Activated naive CD8-positive, alpha-beta T cell (primary cell): ENCODE data around the gene APEX1.

Experiments used
- H3K27ac Mint-ChIP-seq: one replicate; pipeline ENCODE4 v1.8.0; 2021; ENCODE audit warnings: mixed read lengths
- H3K27me3 Mint-ChIP-seq: one replicate; pipeline ENCODE4 v1.8.0; 2021; ENCODE audit warnings: mixed read lengths
- H3K36me3 Mint-ChIP-seq: one replicate; pipeline ENCODE4 v1.8.0; 2021; ENCODE audit warnings: mixed read lengths
- H3K4me1 Mint-ChIP-seq: one replicate; pipeline ENCODE4 v1.8.0; 2021; ENCODE audit warnings: low read depth, mixed read lengths
- H3K4me3 Mint-ChIP-seq: one replicate; pipeline ENCODE4 v1.8.0; 2021; ENCODE audit warnings: mild to moderate bottlenecking, mixed read lengths
- H3K9me3 Mint-ChIP-seq: one replicate; pipeline ENCODE4 v1.8.0; 2021; ENCODE audit warnings: low read depth, mixed read lengths

Gene APEX1

GRCh38 chr14:20455355-20456300 is 602 bp downstream of the APEX1 start:
- H3K4me3 Mint-ChIP-seq: no peak overlapping the region
- H3K36me3 Mint-ChIP-seq: peaks cover 2% of the 10 kb centered on the region
- no peaks in the 10 kb centered on the region for H3K9me3 Mint-ChIP-seq
- no peak overlapping the region for H3K27ac Mint-ChIP-seq
- no peaks in the 10 kb centered on the region for H3K27me3 Mint-ChIP-seq
- peaks cover 41% of the 10 kb centered on the region for H3K4me1 Mint-ChIP-seq

- H3K36me3 Mint-ChIP-seq: no peaks in the 10 kb centered on the region
- no peaks in the 10 kb centered on the region for H3K9me3 Mint-ChIP-seq
- no peaks in the 10 kb centered on the region for H3K27me3 Mint-ChIP-seq
- no peak overlapping the region for H3K27ac Mint-ChIP-seq
- H3K4me3 Mint-ChIP-seq: no peak overlapping the region
- H3K4me1 Mint-ChIP-seq: peaks cover 42% of the 10 kb centered on the region
These were observed 1.9 kb downstream of the APEX1 start for GRCh38 chr14:20456971-20457370.

- H3K36me3 Mint-ChIP-seq: no peaks in the 10 kb centered on the region
- H3K27me3 Mint-ChIP-seq: no peaks in the 10 kb centered on the region
- peaks cover 34% of the 10 kb centered on the region for H3K4me1 Mint-ChIP-seq
These were observed 3.2 kb downstream of the APEX1 start for GRCh38 chr14:20458031-20458789.

GRCh38 chr14:20460458-20461224 is 5.6 kb downstream of the APEX1 start:
- H3K9me3 Mint-ChIP-seq: no peaks in the 10 kb centered on the region
- H3K27ac Mint-ChIP-seq: peak overlapping the region; percentile 92
- H3K27me3 Mint-ChIP-seq: no peaks in the 10 kb centered on the region
- peaks cover 30% of the 10 kb centered on the region for H3K4me1 Mint-ChIP-seq
- no peaks in the 10 kb centered on the region for H3K36me3 Mint-ChIP-seq
- H3K4me3 Mint-ChIP-seq: peak overlapping the region; percentile 96

More at GRCh38 chr14:20458031-20458789, 3.2 kb downstream of the APEX1 start:
- H3K27ac Mint-ChIP-seq: peak overlapping the region; percentile 78
- H3K9me3 Mint-ChIP-seq: no peaks in the 10 kb centered on the region
- peak overlapping the region; percentile 52 for H3K4me3 Mint-ChIP-seq

- Mint-ChIP-seq H3K4me1 (peaks cover 30% of the 10 kb centered on the region), H3K4me3 (peak within 1 kb of the TSS; percentile 96), H3K36me3 (no peaks in the 10 kb centered on the region), H3K9me3 (no peaks in the 10 kb centered on the region), H3K27me3 (no peaks in the 10 kb centered on the region), H3K27ac (peak within 1 kb of the TSS; percentile 97)
These were observed 6.5 kb downstream of the APEX1 start, which contains the start of gene PIP4P1 for GRCh38 chr14:20461225-20462141. Gene PIP4P1, minus strand, starts transcription at chr14:20461434. Its CDS starts 109 bp downstream, at chr14:20461325.

- Mint-ChIP-seq H3K4me1 (peaks cover 32% of the 10 kb centered on the region), H3K9me3 (no peaks in the 10 kb centered on the region), H3K27me3 (no peaks in the 10 kb centered on the region), H3K27ac (peak overlapping the region; percentile 99), H3K4me3 (peak overlapping the region; percentile 99), H3K36me3 (peaks cover 13% of the 10 kb centered on the region)
These were observed 13.8 kb downstream of the APEX1 start for GRCh38 chr14:20468764-20469241.

GRCh38 chr14:20469242-20469889 is 14.3 kb downstream of the APEX1 start, which contains the start of gene PNP:
Gene PNP, plus strand, starts transcription at chr14:20469406. Its CDS starts 119 bp downstream, at chr14:20469525.
- Mint-ChIP-seq H3K9me3 (no peaks in the 10 kb centered on the region), H3K4me3 (peak within 1 kb of the TSS; percentile 99), H3K4me1 (peaks cover 38% of the 10 kb centered on the region), H3K27me3 (no peaks in the 10 kb centered on the region), H3K27ac (peak within 1 kb of the TSS; percentile 99), H3K36me3 (peaks cover 18% of the 10 kb centered on the region)

GRCh38 chr14:20469890-20470602 is 15.0 kb downstream of the APEX1 start:
- Mint-ChIP-seq H3K27ac (peak overlapping the region; percentile 99), H3K36me3 (peaks cover 23% of the 10 kb centered on the region), H3K4me3 (peak overlapping the region; percentile 99), H3K4me1 (peaks cover 44% of the 10 kb centered on the region), H3K27me3 (no peaks in the 10 kb centered on the region), H3K9me3 (no peaks in the 10 kb centered on the region)

- H3K4me3 Mint-ChIP-seq: peak overlapping the region; percentile 99
- H3K36me3 Mint-ChIP-seq: peaks cover 25% of the 10 kb centered on the region
- peak overlapping the region; percentile 99 for H3K27ac Mint-ChIP-seq
- no peaks in the 10 kb centered on the region for H3K9me3 Mint-ChIP-seq
- peaks cover 48% of the 10 kb centered on the region for H3K4me1 Mint-ChIP-seq
- H3K27me3 Mint-ChIP-seq: no peaks in the 10 kb centered on the region
These were observed 15.5 kb downstream of the APEX1 start for GRCh38 chr14:20470603-20470901.

- H3K36me3 Mint-ChIP-seq: peaks cover 38% of the 10 kb centered on the region
- H3K27ac Mint-ChIP-seq: peak overlapping the region; percentile 77
- H3K27me3 Mint-ChIP-seq: no peaks in the 10 kb centered on the region
- peak overlapping the region; percentile 73 for H3K4me3 Mint-ChIP-seq
- peaks cover 69% of the 10 kb centered on the region for H3K4me1 Mint-ChIP-seq
- no peaks in the 10 kb centered on the region for H3K9me3 Mint-ChIP-seq
These were observed 17.6 kb downstream of the APEX1 start for GRCh38 chr14:20472536-20473169.

GRCh38 chr14:20476776-20477175 is 21.8 kb downstream of the APEX1 start:
- Mint-ChIP-seq H3K4me3 (peak overlapping the region; percentile 71), H3K9me3 (no peaks in the 10 kb centered on the region), H3K36me3 (peaks cover 38% of the 10 kb centered on the region), H3K27me3 (no peaks in the 10 kb centered on the region), H3K4me1 (peaks cover 78% of the 10 kb centered on the region), H3K27ac (peak overlapping the region; percentile 91)

- Mint-ChIP-seq H3K4me3 (peak overlapping the region; percentile 71), H3K27ac (peak overlapping the region; percentile 91), H3K27me3 (no peaks in the 10 kb centered on the region), H3K9me3 (no peaks in the 10 kb centered on the region), H3K36me3 (peaks cover 34% of the 10 kb centered on the region), H3K4me1 (peaks cover 77% of the 10 kb centered on the region)
These were observed 22.3 kb downstream of the APEX1 start for GRCh38 chr14:20477211-20477876.
